IPS-18a (cell line): Measurements from ENCODE around the gene CLGN.

ENCODE experiments used
- H3K27ac ChIP-seq: one replicate; pipeline ENCODE4 v1.5.1; 2013; ENCODE audit warnings: low read length
- H3K27me3 ChIP-seq: one replicate; pipeline ENCODE4 v1.6.1; 2013; ENCODE audit warnings: mild to moderate bottlenecking, low read length; ENCODE audit not compliant: control insufficient read depth, insufficient read depth
- H3K36me3 ChIP-seq: one replicate; pipeline ENCODE4 v1.6.1; 2013; ENCODE audit warnings: low read depth, low read length; ENCODE audit not compliant: control insufficient read depth
- H3K4me1 ChIP-seq: one replicate; pipeline ENCODE4 v1.6.1; 2013; ENCODE audit warnings: low read depth, low read length; ENCODE audit not compliant: control insufficient read depth
- H3K4me3 ChIP-seq: one replicate; pipeline ENCODE4 v1.5.1; 2013; ENCODE audit warnings: low read length
- H3K9ac ChIP-seq: one replicate; pipeline ENCODE4 v1.6.1; 2013; ENCODE audit warnings: mild to moderate bottlenecking, low read length, moderate library complexity
- H3K9me3 ChIP-seq: one replicate; pipeline ENCODE4 v1.6.1; 2013; ENCODE audit warnings: low read depth, low read length; ENCODE audit not compliant: control insufficient read depth

CLGN gene

GRCh38 chr4:140353786-140354185 lies 73.7 kb downstream of the CLGN start:
- Histone ChIP-seq H3K4me1 (peaks cover 17% of the 10 kb centered on the region), H3K36me3 (no peaks in the 10 kb centered on the region), H3K9ac (no peak overlapping the region), H3K27ac (no peak overlapping the region), H3K9me3 (no peaks in the 10 kb centered on the region), H3K4me3 (no peak overlapping the region), H3K27me3 (no peaks in the 10 kb centered on the region)

- Histone ChIP-seq H3K4me3 (no peak overlapping the region), H3K9me3 (no peaks in the 10 kb centered on the region), H3K27ac (no peak overlapping the region), H3K27me3 (no peaks in the 10 kb centered on the region), H3K36me3 (no peaks in the 10 kb centered on the region), H3K4me1 (peaks cover 23% of the 10 kb centered on the region), H3K9ac (no peak overlapping the region)
These were observed 76.1 kb downstream of the CLGN start for GRCh38 chr4:140351093-140352075.

- Histone ChIP-seq H3K9me3 (no peaks in the 10 kb centered on the region), H3K4me1 (peaks cover 26% of the 10 kb centered on the region), H3K27ac (no peak overlapping the region), H3K4me3 (no peak overlapping the region), H3K9ac (no peak overlapping the region), H3K36me3 (no peaks in the 10 kb centered on the region), H3K27me3 (no peaks in the 10 kb centered on the region)
These were observed 77.6 kb downstream of the CLGN start for GRCh38 chr4:140349816-140350215.

- Histone ChIP-seq H3K27ac (no peak overlapping the region), H3K9ac (no peak overlapping the region), H3K27me3 (no peaks in the 10 kb centered on the region), H3K9me3 (no peaks in the 10 kb centered on the region), H3K4me1 (peaks cover 36% of the 10 kb centered on the region), H3K4me3 (no peak overlapping the region), H3K36me3 (no peaks in the 10 kb centered on the region)
These were observed 81.3 kb downstream of the CLGN start for GRCh38 chr4:140346136-140346535.

GRCh38 chr4:140344621-140345020 lies 82.8 kb downstream of the CLGN start:
- no peaks in the 10 kb centered on the region for H3K9me3 ChIP-seq

GRCh38 chr4:140344101-140344500 lies 83.3 kb downstream of the CLGN start:
- Histone ChIP-seq H3K9ac (no peak overlapping the region), H3K4me1 (peaks cover 22% of the 10 kb centered on the region), H3K36me3 (no peaks in the 10 kb centered on the region), H3K27ac (no peak overlapping the region), H3K4me3 (no peak overlapping the region), H3K9me3 (no peaks in the 10 kb centered on the region), H3K27me3 (no peaks in the 10 kb centered on the region)

More at GRCh38 chr4:140344621-140345020, 82.8 kb downstream of the CLGN start:
- Histone ChIP-seq H3K4me3 (no peak overlapping the region), H3K27me3 (no peaks in the 10 kb centered on the region), H3K9ac (no peak overlapping the region), H3K36me3 (no peaks in the 10 kb centered on the region), H3K27ac (no peak overlapping the region), H3K4me1 (peaks cover 27% of the 10 kb centered on the region)

- Histone ChIP-seq H3K36me3 (no peaks in the 10 kb centered on the region), H3K27ac (no peak overlapping the region), H3K27me3 (no peaks in the 10 kb centered on the region), H3K4me3 (no peak overlapping the region), H3K9ac (no peak overlapping the region), H3K4me1 (peaks cover 16% of the 10 kb centered on the region), H3K9me3 (no peaks in the 10 kb centered on the region)
These were observed 84.1 kb downstream of the CLGN start for GRCh38 chr4:140343303-140343702.

GRCh38 chr4:140342620-140343019 lies 84.8 kb downstream of the CLGN start:
- no peaks in the 10 kb centered on the region for H3K36me3 ChIP-seq
- no peak overlapping the region for H3K4me3 ChIP-seq
- no peak overlapping the region for H3K9ac ChIP-seq
- no peak overlapping the region for H3K27ac ChIP-seq
- no peaks in the 10 kb centered on the region for H3K9me3 ChIP-seq
- peaks cover 16% of the 10 kb centered on the region for H3K4me1 ChIP-seq
- no peaks in the 10 kb centered on the region for H3K27me3 ChIP-seq
